ENCODE measurements around the gene RBM15. TPM values are rescaled to one million over a fixed set of nuclear protein-coding genes. Genes with fewer than 3 reads are reported as not detected.

Gene RBM15
- total RNA-seq, 1 donor from 2014 or later = 52.6 TPM

- H3K27me3 Mint-ChIP-seq (ENCODE audit: low read depth) = no peaks in the 10 kb centered on the region
- no peaks in the 10 kb centered on the region for H3K9me3 Mint-ChIP-seq
- peaks cover 11% of the 10 kb centered on the region for H3K4me1 Mint-ChIP-seq
- no peak overlapping the region for H3K27ac Mint-ChIP-seq (ENCODE audit: unreplicated experiment)
- H3K36me3 Mint-ChIP-seq (ENCODE audit: low read depth) = peaks cover 7% of the 10 kb centered on the region
- no peak for TF ChIP-seq CTCF (conservative IDR thresholded peaks at IDR 0.05)
- no peak for DNase-seq (ENCODE audit: low read depth, low spot score)
- H3K4me3 Mint-ChIP-seq = no peak overlapping the region
Measured at GRCh38 chr1:110384581-110385321, 45.6 kb downstream of the RBM15 start.

GRCh38 chr1:110385369-110385768, 46.2 kb downstream of the RBM15 start:
- no peak for DNase-seq (ENCODE audit: low read depth, low spot score)
- H3K4me1 Mint-ChIP-seq = peaks cover 17% of the 10 kb centered on the region
- no peaks in the 10 kb centered on the region for H3K27me3 Mint-ChIP-seq (ENCODE audit: low read depth)
- H3K4me3 Mint-ChIP-seq = no peak overlapping the region
- H3K9me3 Mint-ChIP-seq = no peaks in the 10 kb centered on the region
- H3K27ac Mint-ChIP-seq (ENCODE audit: unreplicated experiment) = no peak overlapping the region
- no peak for TF ChIP-seq CTCF (conservative IDR thresholded peaks at IDR 0.05)
- peaks cover 7% of the 10 kb centered on the region for H3K36me3 Mint-ChIP-seq (ENCODE audit: low read depth)

- H3K4me1 Mint-ChIP-seq = peaks cover 32% of the 10 kb centered on the region
- H3K27me3 Mint-ChIP-seq (ENCODE audit: low read depth) = no peaks in the 10 kb centered on the region
- H3K36me3 Mint-ChIP-seq (ENCODE audit: low read depth) = peaks cover 4% of the 10 kb centered on the region
- no peak overlapping the region for H3K4me3 Mint-ChIP-seq
- no peak for TF ChIP-seq CTCF (conservative IDR thresholded peaks at IDR 0.05)
- H3K27ac Mint-ChIP-seq (ENCODE audit: unreplicated experiment) = no peak overlapping the region
- no peaks in the 10 kb centered on the region for H3K9me3 Mint-ChIP-seq
- no peak for DNase-seq (ENCODE audit: low read depth, low spot score)
Measured at GRCh38 chr1:110387048-110387754, 48.0 kb downstream of the RBM15 start.

GRCh38 chr1:110390096-110390495, 50.9 kb downstream of the RBM15 start:
- Mint-ChIP-seq H3K36me3 (ENCODE audit: low read depth) (peaks cover 5% of the 10 kb centered on the region), H3K4me1 (peaks cover 41% of the 10 kb centered on the region), H3K27ac (ENCODE audit: unreplicated experiment) (peak overlapping the region; percentile 65), H3K27me3 (ENCODE audit: low read depth) (no peaks in the 10 kb centered on the region), H3K4me3 (no peak overlapping the region), H3K9me3 (no peaks in the 10 kb centered on the region)
- no peak for TF ChIP-seq CTCF (conservative IDR thresholded peaks at IDR 0.05)
- DNase-seq (ENCODE audit: low read depth, low spot score) = no peak

GRCh38 chr1:110390692-110391245, 51.6 kb downstream of the RBM15 start, which contains the start of gene SLC16A4:
Gene SLC16A4 (minus strand): TSS chr1:110391026. CDS start chr1:110389323, 1,703 bp downstream.
- peaks cover 34% of the 10 kb centered on the region for H3K4me1 Mint-ChIP-seq
- peak; percentile 11 for DNase-seq (ENCODE audit: low read depth, low spot score)
- H3K36me3 Mint-ChIP-seq (ENCODE audit: low read depth) = peaks cover 7% of the 10 kb centered on the region
- peak within 1 kb of the TSS; percentile 92 for H3K27ac Mint-ChIP-seq (ENCODE audit: unreplicated experiment)
- H3K4me3 Mint-ChIP-seq = peak within 1 kb of the TSS; percentile 2
- TF ChIP-seq CTCF (conservative IDR thresholded peaks at IDR 0.05) = no peak
- no peaks in the 10 kb centered on the region for H3K27me3 Mint-ChIP-seq (ENCODE audit: low read depth)
- no peaks in the 10 kb centered on the region for H3K9me3 Mint-ChIP-seq

Measured in neural crest cell (in vitro differentiated cells).